A549 treated with AZD9567 at 1 μM for 4 hours (cell line): Measurements from ENCODE around the gene PRPSAP2. TPM values are rescaled to one million over a fixed set of nuclear protein-coding genes. Genes with fewer than 3 reads are reported as not detected.

ENCODE experiments used
- total RNA-seq: library from RNA; stranded (reverse); fragments of 200-300 nt; extraction: Qiagen RNA extraction; gene quantifications from 5 replicates; pipeline ENCODE4 v1.2.3, GENCODE V29; 2022; ENCODE audit not compliant: insufficient read depth

PRPSAP2 gene, protein sequence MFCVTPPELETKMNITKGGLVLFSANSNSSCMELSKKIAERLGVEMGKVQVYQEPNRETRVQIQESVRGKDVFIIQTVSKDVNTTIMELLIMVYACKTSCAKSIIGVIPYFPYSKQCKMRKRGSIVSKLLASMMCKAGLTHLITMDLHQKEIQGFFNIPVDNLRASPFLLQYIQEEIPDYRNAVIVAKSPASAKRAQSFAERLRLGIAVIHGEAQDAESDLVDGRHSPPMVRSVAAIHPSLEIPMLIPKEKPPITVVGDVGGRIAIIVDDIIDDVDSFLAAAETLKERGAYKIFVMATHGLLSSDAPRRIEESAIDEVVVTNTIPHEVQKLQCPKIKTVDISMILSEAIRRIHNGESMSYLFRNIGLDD
- total RNA-seq = 31.4 to 44.8 TPM (median 41.0 TPM) in 5 replicates

GRCh38 chr17:18857864-18858566, at the start of gene PRPSAP2:
PRPSAP2 (plus strand) TSS chr17:18858131; CDS start chr17:18865834, 7,703 bp downstream.

GRCh38 chr17:18951941-18952842, 94.3 kb downstream of the PRPSAP2 start, which contains the start of gene SLC5A10:
SLC5A10 (plus strand) TSS chr17:18952165; CDS start chr17:18952206, 41 bp downstream.

Other genes starting within 250 kb of the PRPSAP2 start
- not detected in 5 replicates for gene TBC1D28, start 213.7 kb upstream of the PRPSAP2 start, total RNA-seq
- 3.1 to 4.5 TPM (median 4.2 TPM) in 5 replicates for gene FOXO3B, start 175.8 kb upstream of the PRPSAP2 start, total RNA-seq
- 1.2 to 1.4 TPM (median 1.4 TPM) in 5 replicates for gene FBXW10, start 114.1 kb upstream of the PRPSAP2 start, total RNA-seq
- 63.7 to 86.9 TPM (median 65.5 TPM) in 5 replicates for gene TVP23B, start 76.9 kb upstream of the PRPSAP2 start, total RNA-seq
- 0.14 to 0.57 TPM (median 0.23 TPM) in 5 replicates for gene SLC5A10, start 94.0 kb downstream of the PRPSAP2 start, total RNA-seq
- gene FAM83G, start 146.6 kb downstream of the PRPSAP2 start, total RNA-seq = 26.2 to 36.6 TPM (median 32.6 TPM) in 5 replicates
- 0.17 to 0.63 TPM (median 0.20 TPM) in 4 of 5 replicates, not detected in the other for gene GRAP, start 188.8 kb downstream of the PRPSAP2 start, total RNA-seq